H1 (cell line): Measurements from ENCODE around the gene THRB. TPM values are rescaled to one million over a fixed set of nuclear protein-coding genes. Genes with fewer than 3 reads are reported as not detected.

Source experiments
- CTCF ChIA-PET: fragments of 300-600 bp; sonication (Branson Sonifier 250); formaldehyde crosslinking; loops from one replicate; lab custom pipeline; 2021; ENCODE audit not compliant: partially characterized antibody; lab: Charles Lee
- POLR2A ChIA-PET: fragments of 300-600 bp; sonication (Branson Sonifier 250); formaldehyde crosslinking; loops from one replicate; lab custom pipeline; 2021; ENCODE audit warnings: inconsistent platforms; ENCODE audit not compliant: partially characterized antibody; lab: Charles Lee
- DNase-seq, 2 experiments: peaks; one replicate each; pipeline versions ENCODE4 v3.0.0 to v3.0.0-alpha.2; 2010 to 2022; ENCODE audit warnings: low spot score in 2 of 2, low read depth in 1 of 2, mixed read lengths in 1 of 2
- FAIRE-seq: peaks from 2 replicates; lab custom pipeline; 2011; peaks lifted over from hg19 to GRCh38; lab: Jason Lieb, UNC
- H2AFZ ChIP-seq: 2 replicates; pipeline ENCODE4 v1.8.1; 2012; ENCODE audit warnings: low read length, inconsistent platforms
- H2AK5ac ChIP-seq: 2 replicates; pipeline ENCODE4 v1.6.1; 2013; ENCODE audit warnings: low read depth, low read length
- H2BK120ac ChIP-seq: replicated peaks from 2 replicates; pipeline ENCODE3; 2013; ENCODE audit warnings: low read depth, low read length, inconsistent platforms
- H2BK12ac ChIP-seq: 2 replicates; pipeline ENCODE4 v1.6.1; 2013; ENCODE audit warnings: low read depth, low read length
- H2BK15ac ChIP-seq: 2 replicates; pipeline ENCODE4 v1.6.1; 2013; ENCODE audit warnings: low read length
- H2BK20ac ChIP-seq: 2 replicates; pipeline ENCODE4 v1.6.1; 2013; ENCODE audit warnings: low read length
- H2BK5ac ChIP-seq: 2 replicates; pipeline ENCODE4 v1.6.1; 2013; ENCODE audit warnings: low read depth, low read length
- H3K14ac ChIP-seq: 2 replicates; pipeline ENCODE4 v1.6.1; 2013; ENCODE audit warnings: inconsistent platforms; ENCODE audit not compliant: insufficient read length
- H3K18ac ChIP-seq: 2 replicates; pipeline ENCODE4 v1.6.1; 2013; ENCODE audit warnings: low read length; ENCODE audit errors: extremely low read depth
- H3K23ac ChIP-seq: 2 replicates; pipeline ENCODE4 v1.6.1; 2013; ENCODE audit warnings: inconsistent platforms; ENCODE audit not compliant: insufficient read length
- H3K23me2 ChIP-seq: 2 replicates; pipeline ENCODE4 v1.6.1; 2013; ENCODE audit warnings: low read depth, low read length
- H3K27ac ChIP-seq: 2 replicates; pipeline ENCODE4 v1.6.1; 2011; ENCODE audit warnings: low read depth, low read length, inconsistent platforms
- H3K27me3 ChIP-seq, 4 experiments: replicated peaks in 1 of 4; 1 replicate in 1 of 4; 2 replicates in 3 of 4; pipeline versions ENCODE4 v1.6.1 to v1.8.1; 2011 to 2013; ENCODE audit warnings: low read length in 3 of 4, mild to moderate bottlenecking in 3 of 4, inconsistent platforms in 2 of 4, mixed read lengths in 2 of 4, moderate library complexity in 1 of 4; ENCODE audit not compliant: control insufficient read depth in 3 of 4, insufficient read depth in 3 of 4; ENCODE audit errors: extremely low read depth in 1 of 4
- H3K36me3 ChIP-seq, 4 experiments: 2 replicates each; pipeline versions ENCODE4 v1.6.1 to v1.8.1; 2011 to 2013; ENCODE audit warnings: mild to moderate bottlenecking in 4 of 4, low read length in 3 of 4, moderate library complexity in 2 of 4, control low read depth in 1 of 4, inconsistent platforms in 1 of 4; ENCODE audit not compliant: insufficient read depth in 4 of 4, control insufficient read depth in 2 of 4
- H3K4ac ChIP-seq: replicated peaks from 2 replicates; pipeline ENCODE3; 2013; ENCODE audit warnings: low read length, low read depth, mixed read lengths, inconsistent platforms; ENCODE audit not compliant: insufficient read length
- H3K4me1 ChIP-seq, 4 experiments: replicated peaks in 1 of 4; 1 replicate in 1 of 4; 2 replicates in 3 of 4; pipeline versions ENCODE4 v1.6.1 to v1.8.1; 2011 to 2013; ENCODE audit warnings: low read length in 3 of 4, inconsistent platforms in 2 of 4, mixed read lengths in 1 of 4; ENCODE audit not compliant: insufficient read depth in 4 of 4, control insufficient read depth in 3 of 4
- H3K4me2 ChIP-seq, 2 experiments: 2 replicates each; pipeline versions ENCODE4 v1.6.1 to v1.8.1; 2011 to 2013; ENCODE audit warnings: low read depth in 2 of 2, low read length in 2 of 2, control low read depth in 1 of 2, inconsistent platforms in 1 of 2, mild to moderate bottlenecking in 1 of 2; ENCODE audit not compliant: insufficient read depth in 1 of 2
- H3K4me3 ChIP-seq, 4 experiments: fragments of 200-600, 300-600 bp in 1 of 4; sonication (generic), shearing (Covaris generic), sonication (Bioruptor Twin) in 1 of 4; 2 replicates each; pipeline versions ENCODE4 v1.5.1 to v1.8.1; 2011 to 2016; ENCODE audit warnings: low read length in 4 of 4, low read depth in 3 of 4, control low read depth in 2 of 4, inconsistent platforms in 2 of 4, mild to moderate bottlenecking in 2 of 4, mixed read lengths in 1 of 4, moderate library complexity in 1 of 4; ENCODE audit not compliant: insufficient read depth in 2 of 4; ENCODE audit errors: extremely low read depth in 1 of 4
- H3K56ac ChIP-seq: replicated peaks from 2 replicates; pipeline ENCODE3; 2013; ENCODE audit warnings: low read depth, mild to moderate bottlenecking, mixed read lengths, low read length, inconsistent platforms; ENCODE audit not compliant: insufficient read length
- H3K79me1 ChIP-seq: 2 replicates; pipeline ENCODE4 v1.6.1; 2013; ENCODE audit warnings: low read depth, low read length, control low read depth
- H3K79me2 ChIP-seq, 2 experiments: 2 replicates each; pipeline versions ENCODE4 v1.6.1 to v1.8.1; 2012 to 2013; ENCODE audit warnings: low read length in 2 of 2, mild to moderate bottlenecking in 2 of 2, inconsistent platforms in 1 of 2; ENCODE audit not compliant: insufficient read depth in 2 of 2, control insufficient read depth in 1 of 2
- H3K9ac ChIP-seq, 4 experiments: replicated peaks in 1 of 4; 1 replicate in 1 of 4; 2 replicates in 3 of 4; pipeline versions ENCODE4 v1.6.1 to v1.8.1; 2011 to 2013; ENCODE audit warnings: low read depth in 3 of 4, low read length in 3 of 4, control low read depth in 2 of 4, mild to moderate bottlenecking in 2 of 4, moderate library complexity in 2 of 4, inconsistent platforms in 1 of 4; ENCODE audit errors: extremely low read depth in 1 of 4
- H3K9me3 ChIP-seq, 2 experiments: 2 replicates each; pipeline versions ENCODE4 v1.6.1 to v1.8.1; 2012 to 2013; ENCODE audit warnings: mild to moderate bottlenecking in 2 of 2, moderate library complexity in 2 of 2, control low read depth in 1 of 2, inconsistent platforms in 1 of 2, low read depth in 1 of 2, low read length in 1 of 2, mixed read lengths in 1 of 2; ENCODE audit not compliant: insufficient read depth in 2 of 2
- H4K20me1 ChIP-seq, 2 experiments: replicated peaks in 1 of 2; 2 replicates each; pipeline versions ENCODE3 to v1.8.1; 2011 to 2013; ENCODE audit warnings: inconsistent platforms in 2 of 2, low read length in 2 of 2, mild to moderate bottlenecking in 1 of 2; ENCODE audit not compliant: insufficient read depth in 2 of 2, control insufficient read depth in 1 of 2
- H4K5ac ChIP-seq: 2 replicates; pipeline ENCODE4 v1.6.1; 2013; ENCODE audit warnings: low read length, low read depth, mixed read lengths, inconsistent platforms; ENCODE audit not compliant: insufficient read length
- H4K8ac ChIP-seq: 2 replicates; pipeline ENCODE4 v1.8.0; 2013; ENCODE audit warnings: mild to moderate bottlenecking, moderate library complexity, low read length, inconsistent platforms; ENCODE audit not compliant: insufficient read depth; ENCODE audit errors: extremely low read depth
- H4K91ac ChIP-seq: replicated peaks from 2 replicates; pipeline ENCODE3; 2013; ENCODE audit warnings: low read length, mixed read lengths, inconsistent platforms; ENCODE audit not compliant: insufficient read length
- CBX8 ChIP-seq: fragments of 300-800, 300-1000 bp; sonication (generic); IDR thresholded peaks from 2 replicates; pipeline ENCODE4 v1.7.1; 2016; ENCODE audit warnings: low read depth, low read length, borderline replicate concordance
- CREB1 ChIP-seq: IDR thresholded peaks from 2 replicates; pipeline ENCODE4 v1.6.1; 2012; ENCODE audit warnings: inconsistent platforms
- CTBP2 ChIP-seq: IDR thresholded peaks from 2 replicates; pipeline ENCODE4 v1.7.0; 2011; ENCODE audit warnings: borderline replicate concordance, mild to moderate bottlenecking, moderate library complexity, mixed read lengths, low read length; ENCODE audit not compliant: insufficient read depth, insufficient read length
- POLR2AphosphoS5 ChIP-seq: IDR thresholded peaks from 2 replicates; pipeline ENCODE4 v1.6.1; 2011; ENCODE audit warnings: low read depth, low read length
- SUZ12 ChIP-seq: fragments of 200-600 bp; sonication (generic); IDR thresholded peaks from 2 replicates; pipeline ENCODE4 v1.6.1; 2012; ENCODE audit warnings: mild to moderate bottlenecking, inconsistent platforms, low read length, moderate library complexity, mixed read lengths
- WGBS, 2 experiments: shearing (Covaris generic) in 1 of 2; methylation state at CpG; one replicate each; pipeline versions ENCODE4 v1.1.6 to v1.1.7; 2013 to 2015; ENCODE audit warnings: low lambda C conversion rate in 2 of 2, mixed read lengths in 2 of 2, inconsistent platforms in 1 of 2, low coverage in 1 of 2, missing lambda C conversion rate in 1 of 2; ENCODE audit not compliant: insufficient replicate concordance in 2 of 2, insufficient coverage in 1 of 2, insufficient read length in 1 of 2; ENCODE audit errors: extremely low coverage in 1 of 2, missing lambda C conversion rate in 1 of 2; 5-methylcytosine and 5-hydroxymethylcytosine counted together
- polyA plus RNA-seq, 7 experiments: library from polyadenylated mRNA; depleted of rRNA in 3 of 7; stranded (reverse) in 5 of 7; unstranded in 2 of 7; fragments of >200 nt in 5 of 7; fragments of 200-250 nt in 2 of 7; gene quantifications; 1 replicate in 5 of 7; 2 replicates in 1 of 7; 4 replicates in 1 of 7; pipeline versions ENCODE4 v1.2.1 to v1.2.3, GENCODE V29; 2011 to 2013; ENCODE audit warnings: missing spikeins in 2 of 7, mixed read lengths in 2 of 7
- total RNA-seq: library from RNA; stranded (reverse); fragmentation: NEBNext Ultra II Directional; extraction: Animal tissue kit (Norgen Biotek cat#: 25700); gene quantifications from 2 replicates; pipeline ENCODE4 v1.2.1, GENCODE V29; 2021
- TF ChIP-seq, protein P1 (sequence below), 3 experiments: IDR thresholded peaks; 1 replicate in 2 of 3; 2 replicates in 1 of 3; pipeline versions ENCODE4 v1.5.1 to v1.6.1; 2011; ENCODE audit warnings: low read length in 3 of 3, mild to moderate bottlenecking in 3 of 3, inconsistent platforms in 2 of 3, low read depth in 1 of 3, moderate library complexity in 1 of 3; ENCODE audit not compliant: insufficient read depth in 1 of 3; ENCODE audit errors: control extremely low read depth in 1 of 3
- TF ChIP-seq, protein P2 (sequence below): IDR thresholded peaks from 2 replicates; pipeline ENCODE4 v1.6.1; 2012; ENCODE audit warnings: inconsistent platforms

The THRB gene
- total and polyA plus RNA-seq, 2 of the 8 experiments (the other 6 are each of a cell fraction or from before 2014, with no cell fraction given) = 0.98 to 3.9 TPM

DNA sequence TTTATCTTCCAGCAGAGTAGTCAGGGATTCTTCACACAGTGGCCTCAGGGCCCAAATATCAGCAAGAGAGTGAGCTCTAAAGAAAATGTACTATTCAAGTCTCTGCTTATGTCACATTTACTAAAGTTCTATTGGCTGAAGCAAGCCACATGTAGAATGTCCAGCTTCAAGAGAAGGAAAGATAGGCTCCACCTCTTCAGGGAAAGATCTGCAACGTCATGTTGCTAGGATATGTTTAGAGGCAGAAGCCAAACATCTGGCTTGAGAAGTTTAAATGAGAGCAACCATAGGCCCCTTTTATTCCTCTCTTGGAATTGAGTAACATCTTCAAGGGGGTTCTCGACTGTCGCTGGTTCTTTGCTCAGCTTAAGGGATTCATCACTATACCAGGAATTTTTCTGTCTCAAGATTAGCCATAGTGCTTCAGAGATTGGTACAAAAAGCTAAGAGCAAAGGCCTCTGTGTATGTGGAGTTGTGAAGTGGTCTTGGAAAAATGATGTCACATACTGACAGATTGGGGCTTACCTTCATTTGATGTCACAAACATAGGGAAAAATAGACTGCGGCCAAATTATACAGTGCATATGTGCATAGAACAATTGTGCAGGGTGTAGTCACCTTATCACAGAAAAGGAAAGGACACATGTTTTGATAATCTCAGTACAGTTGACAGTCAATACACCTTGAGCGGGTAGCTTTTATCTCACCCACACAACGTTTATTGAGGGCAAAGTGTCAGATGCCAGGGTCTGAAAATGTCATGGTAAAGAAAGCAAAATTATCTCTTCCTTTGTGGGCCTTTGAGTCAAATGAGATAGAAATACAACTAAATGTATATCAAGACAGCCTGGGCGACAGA, 11.3 kb upstream of the THRB start:
- H3K56ac ChIP-seq = no peak overlapping the region
- no peak overlapping the region for H2AFZ ChIP-seq
- H2BK15ac ChIP-seq = no peak overlapping the region
- no peak overlapping the region for H3K14ac ChIP-seq
- H3K27ac ChIP-seq = no peak overlapping the region
- WGBS, 2 experiments = 84% methylated on average over 7 of the region's 7 CpGs; no CpG with 5 or more reads in 1 of the 2 experiments
- no peaks in the 10 kb centered on the region for H3K79me1 ChIP-seq
- no peak for FAIRE-seq
- H4K20me1 ChIP-seq = no peaks in the 10 kb centered on the region
- H2AK5ac ChIP-seq = no peak overlapping the region
- H4K5ac ChIP-seq = no peak overlapping the region
- POLR2A ChIA-PET = interaction anchor here (0.6 to 1.0 kb wide), 2 partner anchors 13 to 523 kb away, joined by 3 to 4 read pairs; no protein-coding TSS in a partner anchor
- H3K9me3 ChIP-seq = no peaks in the 10 kb centered on the region
- no peak overlapping the region for H3K4me3 ChIP-seq
- no peak overlapping the region for H2BK12ac ChIP-seq
- no peak overlapping the region for H3K4me2 ChIP-seq
- CTCF ChIA-PET = interaction anchor here (0.9 to 1.7 kb wide), 2 partner anchors 10 to 99 kb away, joined by 3 to 9 read pairs; no protein-coding TSS in a partner anchor
- no peak for TF ChIP-seq CBX8
- TF ChIP-seq POLR2AphosphoS5 = no peak
- no peak for TF ChIP-seq CTBP2
- TF ChIP-seq SUZ12 = no peak
- no peak for TF ChIP-seq CREB1
- TF ChIP-seq, protein P1, sequence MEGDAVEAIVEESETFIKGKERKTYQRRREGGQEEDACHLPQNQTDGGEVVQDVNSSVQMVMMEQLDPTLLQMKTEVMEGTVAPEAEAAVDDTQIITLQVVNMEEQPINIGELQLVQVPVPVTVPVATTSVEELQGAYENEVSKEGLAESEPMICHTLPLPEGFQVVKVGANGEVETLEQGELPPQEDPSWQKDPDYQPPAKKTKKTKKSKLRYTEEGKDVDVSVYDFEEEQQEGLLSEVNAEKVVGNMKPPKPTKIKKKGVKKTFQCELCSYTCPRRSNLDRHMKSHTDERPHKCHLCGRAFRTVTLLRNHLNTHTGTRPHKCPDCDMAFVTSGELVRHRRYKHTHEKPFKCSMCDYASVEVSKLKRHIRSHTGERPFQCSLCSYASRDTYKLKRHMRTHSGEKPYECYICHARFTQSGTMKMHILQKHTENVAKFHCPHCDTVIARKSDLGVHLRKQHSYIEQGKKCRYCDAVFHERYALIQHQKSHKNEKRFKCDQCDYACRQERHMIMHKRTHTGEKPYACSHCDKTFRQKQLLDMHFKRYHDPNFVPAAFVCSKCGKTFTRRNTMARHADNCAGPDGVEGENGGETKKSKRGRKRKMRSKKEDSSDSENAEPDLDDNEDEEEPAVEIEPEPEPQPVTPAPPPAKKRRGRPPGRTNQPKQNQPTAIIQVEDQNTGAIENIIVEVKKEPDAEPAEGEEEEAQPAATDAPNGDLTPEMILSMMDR (IDR thresholded peaks at IDR 0.05; ENCODE audit: control extremely low read depth in 1 of 3, insufficient read depth in 1 of 3, low read depth in 1 of 3, low read length in 3 of 3) = no peak
- TF ChIP-seq, protein P2, sequence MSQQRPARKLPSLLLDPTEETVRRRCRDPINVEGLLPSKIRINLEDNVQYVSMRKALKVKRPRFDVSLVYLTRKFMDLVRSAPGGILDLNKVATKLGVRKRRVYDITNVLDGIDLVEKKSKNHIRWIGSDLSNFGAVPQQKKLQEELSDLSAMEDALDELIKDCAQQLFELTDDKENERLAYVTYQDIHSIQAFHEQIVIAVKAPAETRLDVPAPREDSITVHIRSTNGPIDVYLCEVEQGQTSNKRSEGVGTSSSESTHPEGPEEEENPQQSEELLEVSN = no peak
- H2BK120ac ChIP-seq = no peak overlapping the region
- H3K9ac ChIP-seq = no peak overlapping the region
- no peaks in the 10 kb centered on the region; a peak in 1 of 7 replicates for H3K4me1 ChIP-seq
- no peaks in the 10 kb centered on the region for H3K23me2 ChIP-seq
- H3K18ac ChIP-seq = no peak overlapping the region
- no peak overlapping the region for H3K23ac ChIP-seq
- H3K27me3 ChIP-seq = no peaks in the 10 kb centered on the region
- no peak overlapping the region for H3K4ac ChIP-seq
- H4K8ac ChIP-seq = no peak overlapping the region
- H4K91ac ChIP-seq = no peak overlapping the region
- H2BK5ac ChIP-seq = no peak overlapping the region
- H3K36me3 ChIP-seq = no peaks in the 10 kb centered on the region
- H3K79me2 ChIP-seq = no peaks in the 10 kb centered on the region
- H2BK20ac ChIP-seq = no peak overlapping the region
- DNase-seq = no peak
